ENCODE data around the gene KHDC4.
"Not testable (repeated sequence)": the region's sequence is repeated elsewhere in the genome, so short reads cannot be mapped to it uniquely, and the experiment has no call there.

Gene KHDC4

GRCh38 chr1:155898888-155899287, 35.3 kb downstream of the KHDC4 start (continued):
- TF ChIP-seq PRDM2 (tag by site-specific recombination; IDR thresholded peaks at IDR 0.05; ENCODE audit: borderline replicate concordance) (no peak), TSHZ1 (tag by site-specific recombination; IDR thresholded peaks at IDR 0.05; ENCODE audit: borderline replicate concordance) (no peak), KLF10 (tag by site-specific recombination; IDR thresholded peaks at IDR 0.05) (no peak), ZNF768 (tag by site-specific recombination; IDR thresholded peaks at IDR 0.05) (no peak), ZNF664 (tag by site-specific recombination; IDR thresholded peaks at IDR 0.05) (no peak), ZNF600 (tag by site-specific recombination; IDR thresholded peaks at IDR 0.05) (no peak), OVOL3 (tag by site-specific recombination; IDR thresholded peaks at IDR 0.05) (no peak), ZNF175 (tag by site-specific recombination; IDR thresholded peaks at IDR 0.05) (no peak), ZNF133 (tag by site-specific recombination; IDR thresholded peaks at IDR 0.05) (no peak)

- ChIA-PET CTCF (interaction anchor here (0.6 to 0.7 kb wide), 3 partner anchors 13 to 385 kb away, joined by 3 read pairs; no protein-coding TSS in a partner anchor), POLR2A (interaction anchor here (0.6 kb wide), 1 partner anchor 11 kb away, joined by 3 read pairs; no protein-coding TSS in a partner anchor)
- Histone ChIP-seq H3K36me3 (ENCODE audit: control insufficient read depth in 2 of 2, insufficient read depth in 1 of 2, low read length in 2 of 2) (peaks cover 31 to 57% of the 10 kb centered on the region in 2 experiments), H3K27ac (ENCODE audit: extremely low read depth, low read depth, low read length) (no peak overlapping the region), H3K4me3 (ENCODE audit: low read depth, low read length) (no peak overlapping the region), H3K4me1 (ENCODE audit: control insufficient read depth, insufficient read depth, low read length) (no peaks in the 10 kb centered on the region), H3K9me3 (ENCODE audit: control insufficient read depth, insufficient read depth, low read depth, low read length) (no peaks in the 10 kb centered on the region)
- 0 out of 2 replicates have a peak, but pooled peaks have one; percentile 40 for TF ChIP-seq ZNF600 (tag by site-specific recombination; IDR thresholded peaks at IDR 0.05)
- no peak for TF ChIP-seq ZNF510 (tag by site-specific recombination; IDR thresholded peaks at IDR 0.05; ENCODE audit: insufficient replicate concordance)
Measured at GRCh38 chr1:155897746-155898145, 36.5 kb downstream of the KHDC4 start.

- H3K4me3 ChIP-seq (ENCODE audit: low read depth, low read length); CTCF ChIA-PET; H3K27ac ChIP-seq (ENCODE audit: extremely low read depth, low read depth, low read length); POLR2A ChIA-PET; H3K4me1 ChIP-seq (ENCODE audit: control insufficient read depth, insufficient read depth, low read length); H3K9me3 ChIP-seq (ENCODE audit: control insufficient read depth, insufficient read depth, low read depth, low read length): not testable (repeated sequence)
- peaks cover 26 to 52% of the 10 kb centered on the region in 2 experiments for H3K36me3 ChIP-seq (ENCODE audit: control insufficient read depth in 2 of 2, insufficient read depth in 1 of 2, low read length in 2 of 2)
Measured at GRCh38 chr1:155896476-155896875, 37.7 kb downstream of the KHDC4 start.

Measured in HEK293 (cell line).